GDM1 (cell line): Measurements from ENCODE around the gene PEG3.

Experiments
- DNase-seq: peaks from one replicate; lab custom pipeline; 2025; lab: John Stamatoyannopoulos, UW

The PEG3 gene

DNA sequence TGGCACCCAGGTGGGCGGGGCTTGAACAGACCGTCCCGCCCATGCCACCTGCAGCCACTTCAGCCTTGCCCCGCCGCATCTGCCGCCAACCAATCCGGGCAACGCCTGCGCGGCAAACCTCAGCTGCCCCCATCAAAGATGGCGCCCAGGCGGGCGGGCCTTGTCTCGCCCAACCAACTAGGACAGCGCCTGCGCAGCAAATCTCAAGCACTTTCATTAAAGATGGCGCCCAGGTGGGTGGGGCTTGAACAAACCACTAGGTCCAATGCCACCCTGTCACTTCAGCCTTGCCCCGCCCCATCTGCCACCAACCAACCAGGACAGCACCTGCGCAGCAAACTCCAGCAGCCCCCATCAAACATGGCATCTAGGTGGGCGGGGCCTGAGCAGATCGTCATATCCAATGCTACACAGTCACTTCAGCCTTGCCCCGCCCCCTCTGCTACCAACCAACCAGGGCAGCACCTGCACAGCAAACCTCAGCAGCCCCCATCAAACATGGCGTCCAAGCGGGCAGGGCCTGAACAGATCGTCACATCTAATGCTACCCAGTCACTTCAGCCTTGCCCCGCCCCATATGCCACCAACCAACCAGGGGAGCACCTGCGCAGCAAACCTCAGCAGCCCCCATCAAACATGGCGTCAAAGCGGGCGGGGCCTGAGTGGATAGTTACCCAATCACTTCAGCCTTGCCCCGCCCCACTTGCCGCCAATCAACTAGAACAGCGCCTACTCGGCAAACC is 1.4 kb downstream of the PEG3 start:
- DNase-seq = no peak

DNA sequence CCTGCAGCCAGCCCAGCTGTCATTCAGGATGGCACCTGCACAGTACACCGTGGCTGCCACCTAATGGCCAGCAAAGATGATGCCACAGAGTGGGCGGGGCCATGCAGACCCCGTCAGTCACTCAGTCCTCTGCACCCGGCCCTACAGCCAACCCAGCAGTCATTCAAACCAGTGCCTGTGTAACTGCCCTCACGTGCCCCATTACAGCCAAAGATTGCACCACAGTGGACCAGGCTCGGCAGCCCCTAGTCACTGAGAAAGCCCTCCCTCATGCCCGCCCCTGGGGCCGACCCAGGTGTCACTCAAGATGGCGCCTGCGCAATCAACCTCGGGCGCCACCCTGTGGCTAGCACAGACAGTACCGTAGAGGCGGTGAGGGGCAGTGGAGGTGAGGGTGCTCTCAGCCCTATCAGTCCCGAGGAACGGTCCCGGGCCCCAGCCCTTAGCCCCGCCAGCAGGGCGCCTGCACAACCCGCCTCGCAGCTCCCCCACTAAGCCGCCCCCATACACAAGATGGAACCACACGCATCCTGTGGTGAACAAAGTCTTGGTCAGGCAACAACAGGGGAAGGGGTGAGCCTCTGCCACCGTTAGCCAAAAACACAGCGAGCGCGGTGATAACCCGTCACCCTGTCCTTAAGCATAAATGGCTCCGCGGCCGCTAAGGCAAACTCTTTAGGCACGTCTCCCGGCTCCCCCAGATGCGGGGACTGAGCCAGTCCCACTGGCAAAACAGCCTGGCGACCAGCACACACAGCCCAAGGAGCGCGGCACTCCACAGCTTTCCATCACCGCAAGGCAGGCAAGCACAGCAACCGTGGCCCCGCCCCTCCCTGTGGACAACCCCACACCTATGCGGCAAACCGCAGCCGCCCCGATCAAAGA is 2.3 kb downstream of the PEG3 start:
- no peak for DNase-seq

DNA sequence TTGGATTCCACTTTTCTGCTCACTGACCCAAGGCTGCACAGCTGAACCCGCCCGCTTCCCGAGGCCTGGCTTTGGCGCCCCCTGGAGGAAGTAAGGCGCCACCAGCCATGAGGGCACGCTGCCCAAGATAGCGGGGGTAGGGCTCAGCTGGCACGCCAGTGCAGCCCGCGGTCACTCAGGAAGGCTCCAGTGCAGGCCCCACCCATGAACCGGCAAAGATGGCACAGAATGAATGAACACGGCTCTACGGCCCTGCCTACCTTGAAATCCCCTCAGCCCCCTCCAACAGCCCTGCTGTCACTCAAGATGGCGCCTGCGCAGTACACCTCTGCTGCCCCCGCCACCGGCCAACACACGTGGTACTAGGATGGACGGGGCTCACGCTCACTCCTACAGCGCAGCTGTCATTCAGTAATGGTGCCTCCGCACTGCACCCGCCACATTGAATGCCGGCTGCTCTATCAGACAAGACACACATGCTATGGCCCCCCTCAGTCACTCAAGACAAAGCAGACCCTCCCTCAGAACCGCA is 3.0 kb downstream of the PEG3 start:
- DNase-seq = no peak

DNA sequence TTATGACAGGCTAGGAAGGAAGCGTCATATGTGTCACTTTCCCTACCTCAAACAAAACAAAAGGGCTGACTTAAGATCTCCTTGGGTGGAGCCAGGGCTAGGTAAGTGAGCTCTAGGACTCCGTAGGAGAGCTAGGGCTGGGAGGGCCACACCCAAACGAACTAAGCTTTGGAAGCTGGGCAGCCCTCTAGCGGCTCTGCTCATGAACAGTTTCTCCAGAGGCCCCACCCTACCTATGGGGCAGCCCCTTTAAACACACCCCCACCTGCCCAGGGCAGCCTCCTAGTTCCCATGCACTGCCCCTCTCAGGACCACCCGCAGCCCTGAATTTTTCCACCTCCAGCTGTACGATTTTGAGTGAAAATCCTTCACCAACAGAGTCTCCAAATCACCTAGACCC is 3.5 kb downstream of the PEG3 start:
- no peak for DNase-seq

DNA sequence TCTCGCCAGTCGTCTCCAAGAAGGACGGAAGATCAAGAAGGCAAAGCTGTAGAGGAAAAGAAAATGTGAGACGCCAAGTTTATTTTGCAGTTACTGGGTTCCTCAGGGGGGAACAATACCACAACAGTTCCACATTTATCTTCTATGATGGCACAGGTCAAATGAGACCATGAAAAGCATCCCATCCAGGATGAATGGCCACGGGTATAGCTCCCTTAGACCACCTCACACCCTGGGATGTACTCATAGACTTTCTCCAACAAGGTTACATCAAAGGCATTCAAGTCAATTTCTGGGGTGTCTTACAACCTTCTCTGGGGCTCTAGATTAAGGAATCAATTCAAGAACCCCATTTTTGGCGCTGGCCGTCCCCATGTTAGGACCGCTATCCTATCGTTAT is 4.5 kb downstream of the PEG3 start:
- DNase-seq = no peak

DNA sequence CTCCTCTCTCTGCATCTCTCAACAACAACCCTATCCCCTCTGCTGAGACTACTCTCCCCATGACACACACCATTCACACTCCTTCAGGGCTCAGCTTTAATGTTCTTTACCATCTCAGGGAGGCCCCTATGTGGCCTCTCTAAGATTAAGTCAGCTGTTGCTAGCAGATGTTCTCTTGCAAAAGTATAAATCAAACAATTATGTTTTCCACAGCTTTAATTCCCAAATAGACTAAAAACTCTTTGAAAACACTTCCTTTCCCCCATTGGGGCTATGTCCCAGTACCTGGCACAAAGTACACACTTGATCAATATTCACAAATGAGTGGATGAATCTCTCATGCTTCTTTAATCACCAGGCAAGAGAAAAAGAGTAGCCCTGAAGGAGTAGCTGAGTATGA is 5.1 kb downstream of the PEG3 start:
- DNase-seq = no peak

DNA sequence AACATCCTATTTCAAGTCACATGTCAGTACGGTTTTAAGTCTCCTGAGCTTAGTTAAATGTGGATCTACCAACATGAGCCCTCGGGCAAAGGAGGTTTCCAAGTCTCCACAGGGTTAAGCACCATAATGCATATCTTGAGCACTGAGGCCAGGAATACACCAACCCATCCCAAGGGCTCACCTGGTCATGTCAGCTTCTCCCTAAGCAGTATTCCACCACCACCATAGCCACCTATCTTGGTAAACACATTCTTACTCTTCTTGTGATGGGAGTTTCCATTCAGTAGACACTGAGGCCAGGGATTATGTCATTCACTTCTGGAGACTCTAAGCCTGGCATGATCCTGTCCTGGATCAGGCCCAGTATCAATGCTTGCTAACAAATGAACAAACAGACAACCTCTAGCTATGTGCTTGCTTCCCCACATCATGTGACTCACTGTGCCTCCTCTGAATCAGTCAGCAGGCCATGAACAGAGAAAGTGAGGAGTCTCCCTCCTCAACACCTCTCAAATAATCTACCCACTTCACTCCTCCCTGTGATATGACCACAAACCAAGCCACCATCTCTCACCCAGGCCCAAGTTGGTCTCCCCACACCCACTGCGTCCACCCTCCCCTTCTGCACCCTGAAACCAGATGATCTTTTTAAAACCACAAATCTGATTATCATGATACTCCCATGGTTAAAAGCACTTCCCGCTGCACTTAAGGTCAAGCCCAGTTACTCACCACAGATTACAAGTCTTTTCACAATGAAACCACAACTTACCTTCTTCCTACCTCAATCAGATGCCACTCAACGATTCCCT is 5.8 kb downstream of the PEG3 start:
- no peak for DNase-seq

DNA sequence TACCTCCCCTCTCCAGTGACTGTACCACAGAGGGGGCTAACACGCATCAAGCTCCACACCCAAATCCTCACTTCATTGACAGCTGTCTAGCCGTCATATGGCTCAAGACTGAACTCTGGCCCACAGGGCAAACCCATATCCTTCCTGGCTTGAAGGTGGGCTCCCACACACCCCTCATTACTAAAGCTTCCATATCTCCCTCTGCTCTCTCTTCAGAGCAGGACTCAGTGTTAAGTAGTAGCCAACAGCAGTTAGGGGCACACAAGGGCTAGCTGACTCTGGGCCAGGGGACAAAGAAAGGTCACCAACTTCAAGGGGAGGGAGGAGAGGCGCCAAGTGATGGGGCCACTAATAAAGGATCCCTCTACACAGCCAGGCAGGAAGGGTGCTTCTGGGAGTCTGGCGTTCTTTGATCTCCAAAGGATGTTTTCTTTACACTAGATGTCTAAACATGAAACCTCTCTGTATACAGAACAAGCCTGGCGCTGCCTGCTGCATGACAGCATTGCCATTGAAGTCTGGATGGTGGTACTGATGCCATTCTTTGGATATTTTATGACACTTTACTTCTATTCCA is 8.1 kb downstream of the PEG3 start:
- no peak for DNase-seq

DNA sequence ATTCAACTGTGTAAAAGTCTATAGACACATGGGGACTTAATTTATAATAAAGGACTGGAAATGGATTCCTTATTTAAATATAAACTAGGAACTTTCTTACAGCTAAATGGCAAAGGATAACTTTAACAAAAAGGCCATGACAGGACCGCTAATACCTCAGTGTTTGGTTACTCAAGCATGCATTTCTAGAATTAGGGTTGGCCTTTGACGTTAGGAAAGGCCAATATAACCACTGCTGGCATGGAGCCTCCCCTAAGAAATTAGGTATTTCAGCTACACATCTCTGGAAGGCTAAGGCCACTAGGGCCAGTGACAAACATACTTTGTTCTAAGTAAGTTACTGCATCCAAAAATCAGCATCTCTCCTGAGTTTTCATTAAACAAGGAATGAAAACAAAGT is 9.3 kb downstream of the PEG3 start:
- DNase-seq = no peak

DNA sequence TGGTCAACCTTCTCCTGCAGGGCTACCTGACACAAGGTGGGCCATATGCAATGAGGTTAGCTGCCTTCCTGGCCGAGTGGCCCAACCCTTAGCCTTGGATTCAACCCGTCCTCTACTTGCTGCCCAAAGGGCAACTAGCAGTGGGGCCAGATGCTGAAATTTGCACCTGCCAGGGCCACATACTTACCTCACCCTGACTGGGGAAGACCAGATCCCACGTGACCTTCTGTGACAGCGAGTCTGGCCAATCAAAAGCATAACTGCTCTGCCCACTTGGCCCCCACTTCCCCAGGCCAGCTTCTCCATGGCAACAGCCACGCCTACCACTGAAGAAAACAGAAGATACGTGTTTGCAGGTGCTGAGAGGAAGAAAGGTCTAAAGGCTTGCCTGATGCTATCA is 10.9 kb downstream of the PEG3 start:
- no peak for DNase-seq

DNA sequence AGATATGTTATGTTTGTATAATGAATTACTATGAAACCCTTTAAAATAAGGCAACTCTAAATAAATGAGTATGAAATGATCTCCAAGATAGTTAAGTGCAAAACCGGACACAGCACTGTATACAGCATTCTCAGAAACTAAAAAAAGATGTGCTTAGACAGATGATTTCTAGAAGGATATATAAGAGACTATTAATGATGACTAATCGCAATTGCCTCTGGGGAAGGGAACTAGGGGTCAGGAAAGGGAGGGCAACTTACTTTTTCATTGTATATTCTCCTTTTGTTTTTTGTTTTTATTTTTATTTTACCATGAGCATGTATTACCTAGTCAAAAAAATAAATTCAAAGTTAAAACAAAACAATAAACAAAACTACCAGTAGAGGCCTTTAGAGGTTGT is 12.8 kb downstream of the PEG3 start:
- no peak for DNase-seq

DNA sequence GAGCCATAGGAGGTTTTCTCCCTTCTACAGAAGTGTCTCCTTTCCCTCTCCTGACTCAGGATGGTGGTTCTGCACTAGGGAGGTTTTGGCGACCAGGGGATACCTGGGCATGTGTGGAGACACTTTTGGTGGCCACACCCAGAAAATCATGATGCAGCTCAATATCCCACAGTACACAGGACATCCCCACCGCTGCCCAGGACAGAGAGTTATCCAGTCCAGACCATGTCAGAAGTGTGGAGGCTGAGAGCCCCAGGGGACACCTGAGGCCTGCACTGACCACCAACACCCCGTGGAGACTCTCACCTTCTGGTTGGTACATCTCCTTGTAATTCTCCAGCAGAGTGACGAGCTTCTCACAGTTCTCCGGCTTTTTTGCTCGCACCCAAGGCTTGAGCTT is 16.6 kb downstream of the PEG3 start:
- no peak for DNase-seq

DNA sequence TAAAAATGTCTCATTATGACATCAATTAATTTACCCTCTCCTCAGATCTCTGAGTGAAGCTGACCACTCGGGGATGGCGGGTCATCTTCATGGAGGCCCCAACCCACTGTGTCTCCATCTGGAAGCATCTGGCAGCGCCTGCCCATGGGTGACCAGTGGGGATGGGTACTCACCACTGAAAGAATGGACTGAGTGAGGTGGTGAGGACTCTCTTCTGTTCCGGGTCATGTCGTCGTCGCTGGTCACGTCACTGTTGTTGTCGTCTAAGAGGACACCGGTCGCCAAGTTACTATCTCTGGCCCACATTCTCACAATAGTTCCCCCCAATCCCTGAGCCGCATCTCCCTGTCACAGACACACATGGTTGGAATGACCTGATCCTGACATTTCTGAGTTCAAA is 17.1 kb downstream of the PEG3 start:
- no peak for DNase-seq

DNA sequence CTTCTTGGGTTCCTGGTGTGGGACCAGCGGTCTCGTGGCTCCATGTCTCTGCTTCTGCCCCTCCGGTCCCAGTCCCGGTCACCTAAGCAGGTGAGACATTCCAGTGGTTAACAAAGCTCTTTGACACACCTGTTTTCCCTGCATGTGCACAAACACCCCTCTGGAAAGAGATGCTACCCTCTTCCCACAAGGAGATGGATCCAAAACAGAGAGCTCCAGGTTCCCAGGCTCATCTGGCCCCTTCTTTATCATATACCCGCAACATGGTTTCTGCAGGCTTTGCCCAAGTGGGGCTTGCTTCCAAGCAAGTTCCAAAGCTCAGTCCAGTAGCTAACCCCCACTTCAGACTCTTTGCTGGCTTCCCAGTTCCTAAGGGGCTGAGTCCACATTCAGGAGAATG is 17.8 kb downstream of the PEG3 start:
- no peak for DNase-seq

DNA sequence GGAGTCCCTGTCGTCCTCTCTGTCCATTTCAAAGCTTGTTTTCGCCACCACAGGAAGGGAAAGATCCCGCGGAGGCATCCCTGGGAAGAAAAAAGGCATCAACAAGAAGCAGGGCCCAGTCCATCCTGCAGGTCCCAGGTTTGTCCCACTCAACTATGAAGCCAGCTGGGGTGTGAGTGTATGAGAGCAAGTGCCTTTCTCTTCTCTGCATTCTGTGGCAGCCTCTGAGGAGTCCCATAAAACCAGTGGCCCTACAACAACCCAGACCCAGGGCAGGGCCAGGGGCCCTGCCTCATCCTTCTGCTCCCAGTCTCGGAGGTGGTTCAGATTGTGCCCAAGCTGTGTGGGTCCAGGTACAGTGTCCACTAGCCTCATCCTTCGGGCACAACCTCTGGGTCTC is 18.9 kb downstream of the PEG3 start:
- no peak for DNase-seq

DNA sequence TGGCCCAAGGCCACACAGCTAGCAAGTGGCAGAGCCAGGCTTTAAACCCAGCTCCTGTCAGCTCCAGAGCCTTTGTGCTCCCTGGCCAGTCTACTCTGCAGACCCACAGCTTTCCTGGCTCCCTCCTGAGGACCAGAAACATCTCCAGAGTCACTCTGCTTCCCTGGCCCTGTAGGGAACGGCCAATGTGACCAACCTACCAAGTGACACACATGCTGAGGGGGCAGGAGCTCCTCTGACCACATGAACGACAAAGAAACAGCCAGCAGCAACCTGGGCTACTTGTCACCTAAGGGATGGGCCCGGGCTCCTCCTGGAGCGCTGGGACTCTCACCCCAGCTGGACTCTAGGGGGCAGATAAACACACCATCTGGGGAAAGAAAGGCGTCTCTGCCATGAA is 19.3 kb downstream of the PEG3 start:
- DNase-seq = no peak

DNA sequence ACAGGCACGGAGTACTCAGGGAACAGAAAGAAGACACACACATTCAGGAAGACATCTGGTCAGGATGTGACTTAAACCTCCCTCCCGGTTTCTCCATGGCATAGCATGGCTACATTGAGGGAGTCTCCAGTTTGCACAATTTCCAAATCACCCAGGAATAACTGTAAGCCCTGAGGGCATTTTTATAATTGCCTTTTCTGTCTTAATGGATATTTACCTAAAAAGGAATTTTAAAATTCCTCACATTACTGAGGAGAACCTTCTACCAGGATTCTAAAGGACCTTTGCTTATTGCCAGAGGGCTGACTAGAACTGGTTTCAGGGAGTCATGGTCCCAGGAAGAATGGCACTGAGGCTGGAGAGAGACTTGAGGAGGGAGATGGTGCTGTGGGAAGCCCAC is 21.4 kb downstream of the PEG3 start:
- DNase-seq = no peak

DNA sequence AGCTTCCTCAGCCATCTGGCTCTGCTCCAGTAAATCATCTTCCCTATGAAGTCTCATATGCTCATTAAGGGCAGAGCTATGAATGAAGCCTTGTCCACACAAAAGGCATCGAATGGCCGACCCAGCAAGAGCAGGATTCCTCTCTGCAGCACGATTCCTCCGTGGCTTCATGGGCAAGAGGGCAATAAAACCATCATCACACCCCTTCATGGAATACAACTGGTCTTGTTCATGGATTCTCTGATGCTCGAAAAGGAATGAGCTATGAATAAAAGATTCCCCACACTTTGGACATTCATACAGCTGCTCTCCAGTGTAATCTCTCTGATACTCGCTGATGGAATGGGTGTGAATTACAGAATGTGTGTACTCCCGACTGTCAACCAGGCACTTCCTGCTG is 25.9 kb downstream of the PEG3 start:
- DNase-seq = no peak

DNA sequence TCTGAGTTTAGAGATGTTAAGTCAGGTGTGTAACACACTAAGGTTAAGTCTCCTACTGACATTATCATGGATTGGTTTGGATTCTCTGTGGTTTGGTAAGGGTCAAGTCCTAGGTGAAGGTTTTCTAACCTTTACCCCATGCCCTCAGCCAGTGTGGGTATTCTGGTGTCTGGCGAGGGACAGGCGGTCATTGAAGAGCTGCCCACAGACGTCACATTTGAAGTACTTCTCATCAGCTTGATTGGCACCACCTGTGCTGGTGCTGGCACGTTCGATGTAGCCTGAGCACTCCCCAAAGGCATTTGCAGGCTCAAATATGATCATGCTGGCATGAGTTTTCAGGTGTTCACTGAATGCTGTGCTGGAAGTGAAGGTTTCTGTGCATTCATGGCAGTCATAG is 27.0 kb downstream of the PEG3 start:
- no peak for DNase-seq

DNA sequence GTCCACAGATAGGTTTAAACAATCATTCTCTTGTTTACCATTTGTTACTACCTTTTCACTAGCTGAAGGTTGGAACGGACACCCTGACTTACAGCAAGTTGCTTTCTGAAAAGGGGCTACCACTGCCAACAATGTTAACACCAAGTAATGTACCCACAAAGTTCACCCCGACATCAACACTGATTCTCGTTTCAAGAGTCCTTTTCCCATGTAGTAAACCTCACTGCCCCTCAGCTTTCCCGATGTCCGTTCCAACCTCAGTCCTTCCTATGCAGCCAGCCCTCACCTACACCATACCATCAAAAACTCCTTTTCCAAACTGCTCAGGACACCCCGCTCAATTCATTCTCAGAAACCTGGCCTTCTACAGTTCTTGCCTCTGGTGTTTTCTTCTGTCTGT is 29.0 kb downstream of the PEG3 start:
- DNase-seq = no peak

DNA sequence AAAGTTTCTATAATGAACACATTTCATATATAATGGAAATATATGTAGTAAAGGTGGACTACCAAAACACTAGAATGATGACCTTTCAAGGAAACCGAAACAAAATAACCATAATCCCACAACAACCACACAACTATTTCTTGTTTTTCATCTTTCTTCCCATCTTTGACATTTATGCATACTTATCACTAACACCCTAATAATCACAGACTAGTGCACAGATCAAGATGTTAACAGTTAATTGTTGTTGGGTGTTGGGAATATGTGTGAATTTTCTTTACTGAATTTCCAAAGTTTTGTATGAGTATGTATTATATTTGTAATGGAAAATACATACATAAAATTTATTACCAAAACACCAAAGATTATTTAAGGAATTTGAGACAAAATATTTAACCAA is 30.3 kb downstream of the PEG3 start:
- DNase-seq = no peak

DNA sequence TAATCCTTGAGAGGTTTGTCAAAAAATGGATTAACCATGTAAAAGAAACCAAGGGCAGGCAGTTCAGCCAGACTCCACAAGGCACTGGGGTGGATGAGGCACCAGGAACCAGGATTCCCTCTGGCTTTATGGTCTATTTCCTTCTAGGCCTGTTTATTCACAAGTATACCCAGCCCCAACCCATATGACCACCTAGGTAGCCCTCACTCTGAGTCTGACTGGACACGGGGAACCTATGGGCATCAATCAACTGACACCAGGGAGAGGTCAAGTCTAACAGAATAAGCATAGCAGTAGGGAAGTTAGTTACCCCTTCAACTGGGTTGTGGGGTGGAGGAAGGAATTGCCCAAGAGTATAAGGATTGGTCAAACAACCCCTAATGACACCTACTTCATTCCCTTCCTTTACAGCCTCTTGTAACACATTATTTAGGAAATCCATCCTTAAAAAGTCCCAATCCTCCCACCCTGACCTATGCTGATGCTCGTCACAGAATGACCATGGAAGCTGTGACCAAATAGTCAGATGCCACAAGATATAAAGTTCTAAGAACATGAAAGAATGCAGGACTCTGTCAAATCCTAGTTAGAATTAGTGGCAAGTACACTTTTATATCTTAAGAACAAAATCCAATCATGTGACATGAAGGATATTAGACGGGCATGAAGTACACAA is 31.7 kb downstream of the PEG3 start:
- DNase-seq = no peak
